K562 (cell line): Measurements from ENCODE around the gene NAV2. TPM values are rescaled to one million over a fixed set of nuclear protein-coding genes. Genes with fewer than 3 reads are reported as not detected.
A peak's percentile ranks its signal among the peaks of the same experiment; 100 is the strongest.

Experiments
- ATAC-seq: fragments of 200-7000 bp; cut with Tn5 transposase; 3 replicates; pipeline ENCODE4 v1.9.1; 2020; ENCODE audit warnings: moderate library complexity
- BruUV-seq: library from RNA; stranded (reverse); fragments of 400-500 nt; replicated peaks from 2 replicates; lab custom pipeline; 2021; lab: Mats Ljungman, UMichigan
- CTCF ChIA-PET: fragments of 300-600 bp; formaldehyde crosslinking; extraction: SDS; loops from one replicate; lab custom pipeline; 2021; ENCODE audit warnings: low intra/inter-chr PET ratio; lab: Yijun Ruan, JAX
- POLR2A ChIA-PET: fragments of 300-600, 350-650 bp; sonication (Branson Sonifier 250); formaldehyde crosslinking; extraction: SDS; loops from one replicate; lab custom pipeline; 2021; ENCODE audit warnings: antibody characterized with exemption, inconsistent platforms; lab: Yijun Ruan, JAX
- DNase-seq, 4 experiments: peaks; one replicate each; pipeline versions ENCODE4 v3.0.0 to v3.0.0-alpha.2; 2011 to 2018; ENCODE audit warnings: low spot score in 3 of 4, mixed read lengths in 3 of 4; ENCODE audit errors: extremely low read depth in 1 of 4
- FAIRE-seq: peaks from 2 replicates; lab custom pipeline; 2011; peaks lifted over from hg19 to GRCh38; lab: Jason Lieb, UNC
- H2AFZ ChIP-seq: 2 replicates; pipeline ENCODE4 v1.6.0; 2011; ENCODE audit warnings: low read depth, low read length, control low read depth, inconsistent platforms
- H3K27ac ChIP-seq: fragments of 200-600 bp; 3 replicates; pipeline ENCODE4 v1.8.0; 2011; ENCODE audit warnings: low read depth, mild to moderate bottlenecking, control low read depth, inconsistent platforms, low read length, moderate library complexity, mixed read lengths; ENCODE audit errors: extremely low read depth
- H3K27me3 ChIP-seq, 2 experiments: fragments of 300-600 bp in 1 of 2; 2 replicates in 1 of 2; 3 replicates in 1 of 2; pipeline versions ENCODE4 v1.6.0 to v1.8.0; 2011; ENCODE audit warnings: inconsistent platforms in 2 of 2, low read length in 2 of 2, mild to moderate bottlenecking in 1 of 2, mixed read lengths in 1 of 2, moderate library complexity in 1 of 2; ENCODE audit not compliant: control insufficient read depth in 2 of 2, insufficient read depth in 2 of 2
- H3K36me3 ChIP-seq: fragments of 300-600 bp; 3 replicates; pipeline ENCODE4 v1.8.0; 2011; ENCODE audit warnings: mild to moderate bottlenecking, low read length, inconsistent platforms; ENCODE audit not compliant: control insufficient read depth, insufficient read depth
- H3K4me1 ChIP-seq, 2 experiments: fragments of 200-600 bp in 1 of 2; replicated peaks in 1 of 2; 2 replicates in 1 of 2; 3 replicates in 1 of 2; pipeline versions ENCODE4 v1.5.1 to v1.8.0; 2011; ENCODE audit warnings: inconsistent platforms in 2 of 2, low read length in 2 of 2, mild to moderate bottlenecking in 1 of 2, mixed read lengths in 1 of 2, moderate library complexity in 1 of 2; ENCODE audit not compliant: control insufficient read depth in 2 of 2, insufficient read depth in 2 of 2
- H3K4me2 ChIP-seq: 2 replicates; pipeline ENCODE4 v1.6.1; 2011; ENCODE audit warnings: low read length, control low read depth, inconsistent platforms, mixed read lengths; ENCODE audit not compliant: insufficient read depth
- H3K4me3 ChIP-seq: fragments of 200-600 bp; sonication (generic), shearing (Covaris generic); 2 replicates; pipeline ENCODE4 v1.5.1; 2016; ENCODE audit warnings: control low read depth, inconsistent platforms
- H3K79me2 ChIP-seq: fragments of 200-600 bp; 3 replicates; pipeline ENCODE4 v1.8.0; 2011; ENCODE audit warnings: low read length, inconsistent platforms; ENCODE audit not compliant: control insufficient read depth, insufficient read depth
- H3K9ac ChIP-seq, 2 experiments: 2 replicates each; pipeline versions ENCODE4 v1.6.0 to v1.6.1; 2011; ENCODE audit warnings: low read depth in 2 of 2, low read length in 2 of 2, control low read depth in 1 of 2, inconsistent platforms in 1 of 2, mild to moderate bottlenecking in 1 of 2, mixed read lengths in 1 of 2; ENCODE audit not compliant: insufficient read depth in 1 of 2
- H3K9me1 ChIP-seq: one replicate; pipeline ENCODE4 v1.6.0; 2011; ENCODE audit warnings: inconsistent platforms, mild to moderate bottlenecking, low read length, moderate library complexity; ENCODE audit not compliant: control insufficient read depth, insufficient read depth
- H3K9me3 ChIP-seq: replicated peaks from 2 replicates; pipeline ENCODE4 v1.5.1; 2011; ENCODE audit warnings: low read depth, low read length, inconsistent platforms; ENCODE audit not compliant: control insufficient read depth, insufficient read depth
- H4K20me1 ChIP-seq: replicated peaks from 2 replicates; pipeline ENCODE4 v1.6.1; 2011; ENCODE audit warnings: low read length, inconsistent platforms, mixed read lengths; ENCODE audit not compliant: control insufficient read depth, insufficient read depth
- ETV1 ChIP-seq: fragments of 450-650 bp; conservative IDR thresholded peaks from 2 replicates; pipeline ENCODE4 v1.6.1; 2016; ENCODE audit warnings: missing genetic modification characterization, control low read depth, low read depth, missing compliant biosample characterization
- HDAC1 ChIP-seq, 2 experiments: fragments of 450-650 bp; IDR thresholded peaks; 2 replicates each; pipeline ENCODE4 v1.6.1; 2016 to 2017; ENCODE audit warnings: inconsistent platforms in 1 of 2, mild to moderate bottlenecking in 1 of 2, moderate library complexity in 1 of 2
- HDAC2 ChIP-seq: fragments of 450-650 bp; IDR thresholded peaks from 2 replicates; pipeline ENCODE4 v1.6.1; 2016; ENCODE audit warnings: mild to moderate bottlenecking
- KDM1A ChIP-seq, 2 experiments: fragments of 450-650 bp; IDR thresholded peaks; 2 replicates each; pipeline ENCODE4 v1.6.1; 2016; ENCODE audit warnings: mild to moderate bottlenecking in 2 of 2
- WGBS: fragments of 100-300 bp; shearing (Covaris generic); methylation state at CpG from one replicate; pipeline ENCODE4 v1.1.6; 2016; ENCODE audit warnings: low coverage, mixed read lengths; ENCODE audit not compliant: insufficient coverage; ENCODE audit errors: missing lambda C conversion rate; 5-methylcytosine and 5-hydroxymethylcytosine counted together
- in situ Hi-C: fragments of 300-500 bp; cut with MboI; formaldehyde crosslinking; loops from 4 replicates; pipeline ENCODE4 v1.15.0; 2018; ENCODE audit warnings: inconsistent platforms, mixed read lengths
- intact Hi-C: fragments of 100-400 bp; cut with micrococcal nuclease; formaldehyde crosslinking; loops from 2 replicates; pipeline ENCODE4 v1.14.2; 2022
- polyA plus RNA-seq, 8 experiments: library from polyadenylated mRNA; depleted of rRNA in 4 of 8; stranded (reverse) in 5 of 8; unstranded in 3 of 8; fragments of >200 nt; fragmentation: Nextera tagmentation in 2 of 8; fragmentation: Illumina TruSeq in 1 of 8; extraction: Ambion mirVana in 2 of 8; extraction: Trizol in 1 of 8; gene quantifications; 2 replicates each; pipeline versions ENCODE4 v1.2.1 to v1.2.3, GENCODE V29; 2011 to 2014; ENCODE audit warnings: inconsistent platforms in 1 of 8, missing spikeins in 1 of 8
- total RNA-seq, 7 experiments: library from RNA; depleted of rRNA in 6 of 7; stranded (reverse); fragments of >200 nt in 6 of 7; fragmentation: Illumina TruSeq in 2 of 7; extraction: Trizol in 2 of 7; gene quantifications; 2 replicates each; pipeline versions ENCODE4 v1.2.1 to v1.2.3, GENCODE V29; 2011 to 2021; ENCODE audit warnings: low replicate concordance in 1 of 7

Gene NAV2
- total and polyA plus RNA-seq, 9 of the 15 experiments (the other 6 are each of a cell fraction or from before 2014, with no cell fraction given), result 0.03 to 0.35 (median 0.05) TPM

DNA sequence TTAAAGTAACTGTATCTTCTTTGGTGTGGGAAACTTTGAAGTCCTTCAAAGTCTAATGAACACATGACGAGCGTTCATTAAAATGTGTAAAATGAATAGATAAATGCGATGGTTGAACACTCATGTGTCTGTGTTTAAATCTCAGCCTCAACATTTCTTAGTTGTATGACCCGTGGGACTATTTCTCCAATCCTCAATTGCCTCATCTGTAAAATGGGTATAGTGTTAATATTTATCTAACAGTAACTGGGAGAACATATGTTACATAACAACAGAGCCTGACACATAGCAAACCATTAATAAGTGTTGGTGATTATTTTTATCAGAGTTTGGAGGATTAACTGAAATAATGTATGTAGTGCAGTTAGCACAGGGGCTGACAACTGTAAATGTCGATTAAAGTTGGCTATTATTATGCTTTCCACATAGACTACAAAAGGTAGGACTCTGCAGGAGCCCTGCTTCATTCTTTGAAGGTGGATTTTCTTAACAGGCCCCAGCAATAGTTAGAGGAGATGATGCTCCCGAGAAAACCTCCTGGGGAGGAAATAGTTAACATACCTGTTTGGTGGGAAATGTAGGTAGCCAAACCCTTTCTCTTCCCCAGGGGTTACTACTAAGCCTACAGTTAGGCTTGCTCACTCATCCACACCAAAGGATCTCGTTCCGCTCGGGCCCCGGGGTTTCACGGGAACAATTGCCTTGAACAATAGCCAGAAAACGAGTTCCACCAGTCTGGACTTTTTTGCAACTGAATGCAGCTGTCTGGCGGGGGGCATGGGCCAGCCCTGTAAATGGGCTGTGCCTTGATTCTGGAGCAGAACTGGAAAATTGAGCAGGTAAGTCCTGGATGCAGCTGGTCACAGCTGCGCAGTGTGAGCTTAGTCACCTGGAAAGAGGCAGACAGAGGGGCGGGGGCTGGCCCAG is 314.3 kb downstream of the NAV2 start (continued):
- TF ChIP-seq HDAC2, result 0 out of 2 replicates have a peak, but pooled peaks have one; percentile 25
- peak; percentile 40 to 52; a peak in 2 of 4 replicates for TF ChIP-seq KDM1A (IDR thresholded peaks at IDR 0.05)
- TF ChIP-seq HDAC1 (IDR thresholded peaks at IDR 0.05), result no peak

DNA sequence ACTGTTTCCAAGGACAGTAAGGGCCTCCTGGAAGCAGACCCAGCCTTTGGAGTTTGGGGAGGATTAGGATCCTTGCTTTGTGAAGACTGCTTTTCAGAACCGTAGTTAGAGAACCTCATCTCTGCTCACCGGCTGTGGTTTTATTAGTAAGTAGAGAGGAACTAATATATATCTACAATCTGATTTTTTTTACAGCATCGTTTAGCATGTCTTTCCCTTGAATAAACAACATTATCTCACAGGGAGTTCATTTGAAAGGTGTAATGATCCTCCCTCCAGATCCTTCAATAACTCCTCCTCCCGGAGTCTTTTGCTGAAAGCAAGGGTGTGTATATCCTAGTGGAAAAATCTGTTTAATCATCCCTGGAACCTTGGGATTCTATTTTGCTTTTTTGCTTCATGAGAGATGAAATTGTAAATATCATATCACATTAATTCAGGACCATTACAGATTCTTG is 314.9 kb downstream of the NAV2 start:
- intact Hi-C loops, result no loop called here
- no peaks in the 10 kb centered on the region for H4K20me1 ChIP-seq
- no peaks in the 10 kb centered on the region for H3K36me3 ChIP-seq
- no peaks in the 10 kb centered on the region for H3K9me3 ChIP-seq
- in situ Hi-C loops, result loop anchor here (5.0 kb wide), 1 partner anchor 65 kb away; no protein-coding TSS in a partner anchor
- BruUV-seq, result no TSS peak
- peaks cover 3 to 17% of the 10 kb centered on the region in 2 experiments; a peak in 4 of 5 replicates for H3K27me3 ChIP-seq
- FAIRE-seq, result no peak
- ChIA-PET POLR2A (interaction anchor here (0.6 kb wide), 1 partner anchor 55 kb away, joined by 3 read pairs; no protein-coding TSS in a partner anchor), CTCF (no interaction called here)
- no peak overlapping the region for H3K27ac ChIP-seq
- no peak for TF ChIP-seq ETV1
- 5% methylated on average over 4 of the region's 4 CpGs for WGBS
- H3K9ac ChIP-seq, result no peak overlapping the region; a peak in 1 of 4 replicates
- DNase-seq, result no peak
- no peaks in the 10 kb centered on the region for H3K79me2 ChIP-seq
- H3K4me2 ChIP-seq, result no peak overlapping the region
- no peaks in the 10 kb centered on the region; a peak in 1 of 5 replicates for H3K4me1 ChIP-seq
- ATAC-seq, result no peak
- H3K4me3 ChIP-seq, result no peak overlapping the region
- H2AFZ ChIP-seq, result no peak overlapping the region
- no peaks in the 10 kb centered on the region for H3K9me1 ChIP-seq
